Measurements from ENCODE around the gene COL13A1. TPM values are rescaled to one million over a fixed set of nuclear protein-coding genes. Genes with fewer than 3 reads are reported as not detected.

Gene COL13A1
- polyA plus RNA-seq, 1 of the 3 experiments (the other 2 are of a cell fraction), result 26.7 TPM

DNA sequence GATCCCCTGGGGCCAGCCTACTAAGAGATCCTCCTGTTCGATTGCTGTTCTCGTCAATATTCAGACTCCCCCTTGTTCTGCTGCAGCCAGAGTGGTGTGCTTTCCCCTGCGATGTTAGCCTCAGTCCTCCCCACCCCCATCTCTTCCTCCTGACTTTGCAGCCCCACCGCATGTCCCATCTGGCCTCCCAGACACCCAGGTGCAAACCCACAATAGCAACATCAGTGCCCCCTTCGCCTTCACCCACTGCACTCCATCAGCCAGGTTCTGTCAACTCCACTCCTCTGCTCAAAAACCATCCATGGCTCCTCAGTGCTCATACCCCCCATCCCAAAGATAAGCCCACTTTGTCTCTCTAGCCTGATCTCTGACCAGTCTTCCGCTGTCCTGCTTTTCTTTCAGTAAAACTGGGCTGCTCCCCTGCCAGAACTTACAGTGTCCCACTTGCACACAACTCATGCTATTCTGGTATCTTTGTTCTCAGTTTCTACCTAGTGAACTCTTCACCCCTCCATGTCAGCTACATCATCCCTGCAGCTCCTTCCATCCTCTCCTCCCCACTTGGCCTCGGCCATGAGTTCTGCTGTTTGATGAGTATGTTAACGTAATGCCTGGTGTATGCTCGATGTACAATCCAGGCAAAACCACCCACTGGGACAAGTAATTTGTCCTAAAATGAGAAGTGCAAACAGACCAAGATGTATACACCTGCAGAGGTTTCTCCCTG lies 26.6 kb downstream of the COL13A1 start:
- no peak for TF ChIP-seq TCF12 (IDR thresholded peaks at IDR 0.05)
- no peak for TF ChIP-seq JUND (IDR thresholded peaks at IDR 0.05)
- TF ChIP-seq SIN3A (IDR thresholded peaks at IDR 0.05; ENCODE audit: borderline replicate concordance, low read depth, low read length), result no peak
- Histone ChIP-seq H3K4me3 (ENCODE audit: low read depth in 2 of 2, low read length in 1 of 2) (no peak overlapping the region), H3K9ac (no peak overlapping the region), H2AFZ (ENCODE audit: low read depth) (no peak overlapping the region), H3K36me3 (replicated peaks in 1 of 2; ENCODE audit: control insufficient read depth in 1 of 2, insufficient read depth in 2 of 2, low read length in 1 of 2) (no peaks in the 10 kb centered on the region), H3K79me2 (ENCODE audit: insufficient read depth) (no peaks in the 10 kb centered on the region), H3K9me2 (no peaks in the 10 kb centered on the region), H3K27ac (ENCODE audit: low read depth in 2 of 2, low read length in 1 of 2) (no peak overlapping the region), H3K4me1 (ENCODE audit: control insufficient read depth in 1 of 2, insufficient read depth in 2 of 2, low read depth in 1 of 2, low read length in 1 of 2) (0 out of 4 replicates have a peak, but pooled peaks cover 0 to 7% of the 10 kb centered on the region in 2 experiments), H3F3A (replicated peaks; ENCODE audit: insufficient read depth) (peaks cover 4% of the 10 kb centered on the region), H3K4me2 (no peak overlapping the region), H3K9me3 (no peaks in the 10 kb centered on the region), H4K20me1 (ENCODE audit: insufficient read depth) (no peaks in the 10 kb centered on the region), H3K27me3 (ENCODE audit: insufficient read depth) (no peaks in the 10 kb centered on the region)
- POLR2A ChIA-PET, result no interaction called here
- DNase-seq, result no peak
- WGBS (ENCODE audit: low lambda C conversion rate), result 74% methylated on average over 9 of the region's 9 CpGs
- CTCF ChIA-PET, result interaction anchor here (1.2 to 1.8 kb wide), 5 partner anchors 9 to 112 kb away, joined by 3 to 7 read pairs (median 3); partner anchors contain the start of gene COL13A1

DNA sequence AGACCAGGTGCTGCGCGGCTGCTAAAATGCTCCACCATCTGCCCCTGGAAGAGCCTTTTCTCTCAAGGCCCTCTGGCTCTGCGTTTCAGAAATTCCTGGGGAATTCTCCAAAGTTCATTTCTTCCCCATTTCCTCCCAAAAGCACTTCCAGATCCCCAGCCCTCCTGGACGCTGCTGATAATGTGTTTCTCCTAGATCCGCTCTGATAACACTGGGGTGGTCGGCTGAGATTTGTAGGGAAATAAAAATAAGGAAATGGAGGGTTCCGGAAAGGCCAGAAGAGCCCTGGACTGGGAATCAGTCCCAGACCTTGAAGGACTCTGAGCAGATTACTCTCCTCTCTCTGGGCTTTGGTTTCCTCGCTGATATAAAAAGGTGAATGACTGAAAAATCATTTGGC lies 28.1 kb downstream of the COL13A1 start:
- no peaks in the 10 kb centered on the region for H3K27me3 ChIP-seq (ENCODE audit: insufficient read depth)
- CTCF ChIA-PET, result interaction anchor here (0.7 to 1.4 kb wide), 2 partner anchors 11 to 185 kb away, joined by 3 to 8 read pairs; no protein-coding TSS in a partner anchor
- H3K4me3 ChIP-seq (ENCODE audit: low read depth in 2 of 2, low read length in 1 of 2), result no peak overlapping the region
- H3K79me2 ChIP-seq (ENCODE audit: insufficient read depth), result no peaks in the 10 kb centered on the region
- H3K9me3 ChIP-seq, result no peaks in the 10 kb centered on the region
- TF ChIP-seq MEF2A (IDR thresholded peaks at IDR 0.05; ENCODE audit: borderline replicate concordance, low read depth), result no peak
- TF ChIP-seq, protein P1, sequence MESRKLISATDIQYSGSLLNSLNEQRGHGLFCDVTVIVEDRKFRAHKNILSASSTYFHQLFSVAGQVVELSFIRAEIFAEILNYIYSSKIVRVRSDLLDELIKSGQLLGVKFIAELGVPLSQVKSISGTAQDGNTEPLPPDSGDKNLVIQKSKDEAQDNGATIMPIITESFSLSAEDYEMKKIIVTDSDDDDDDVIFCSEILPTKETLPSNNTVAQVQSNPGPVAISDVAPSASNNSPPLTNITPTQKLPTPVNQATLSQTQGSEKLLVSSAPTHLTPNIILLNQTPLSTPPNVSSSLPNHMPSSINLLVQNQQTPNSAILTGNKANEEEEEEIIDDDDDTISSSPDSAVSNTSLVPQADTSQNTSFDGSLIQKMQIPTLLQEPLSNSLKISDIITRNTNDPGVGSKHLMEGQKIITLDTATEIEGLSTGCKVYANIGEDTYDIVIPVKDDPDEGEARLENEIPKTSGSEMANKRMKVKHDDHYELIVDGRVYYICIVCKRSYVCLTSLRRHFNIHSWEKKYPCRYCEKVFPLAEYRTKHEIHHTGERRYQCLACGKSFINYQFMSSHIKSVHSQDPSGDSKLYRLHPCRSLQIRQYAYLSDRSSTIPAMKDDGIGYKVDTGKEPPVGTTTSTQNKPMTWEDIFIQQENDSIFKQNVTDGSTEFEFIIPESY (IDR thresholded peaks at IDR 0.05; ENCODE audit: borderline replicate concordance, low read depth), result no peak
- no peak for TF ChIP-seq TAF1 (IDR thresholded peaks at IDR 0.05; ENCODE audit: borderline replicate concordance, low read depth, low read length)
- no peak for TF ChIP-seq JUND (IDR thresholded peaks at IDR 0.05)
- no peak for TF ChIP-seq NFIC (IDR thresholded peaks at IDR 0.05; ENCODE audit: borderline replicate concordance)
- no peak for TF ChIP-seq SIN3A (IDR thresholded peaks at IDR 0.05; ENCODE audit: borderline replicate concordance, low read depth, low read length)
- TF ChIP-seq NRF1 (IDR thresholded peaks at IDR 0.05; ENCODE audit: low read depth, low read length), result no peak
- no peak for TF ChIP-seq YY1 (IDR thresholded peaks at IDR 0.05; ENCODE audit: low read depth)
- no peak for TF ChIP-seq FOXM1 (IDR thresholded peaks at IDR 0.05; ENCODE audit: low read depth)
- no peak for TF ChIP-seq RAD21 (IDR thresholded peaks at IDR 0.05; ENCODE audit: low read length)
- TF ChIP-seq, protein P2, sequence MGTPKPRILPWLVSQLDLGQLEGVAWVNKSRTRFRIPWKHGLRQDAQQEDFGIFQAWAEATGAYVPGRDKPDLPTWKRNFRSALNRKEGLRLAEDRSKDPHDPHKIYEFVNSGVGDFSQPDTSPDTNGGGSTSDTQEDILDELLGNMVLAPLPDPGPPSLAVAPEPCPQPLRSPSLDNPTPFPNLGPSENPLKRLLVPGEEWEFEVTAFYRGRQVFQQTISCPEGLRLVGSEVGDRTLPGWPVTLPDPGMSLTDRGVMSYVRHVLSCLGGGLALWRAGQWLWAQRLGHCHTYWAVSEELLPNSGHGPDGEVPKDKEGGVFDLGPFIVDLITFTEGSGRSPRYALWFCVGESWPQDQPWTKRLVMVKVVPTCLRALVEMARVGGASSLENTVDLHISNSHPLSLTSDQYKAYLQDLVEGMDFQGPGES (IDR thresholded peaks at IDR 0.05; ENCODE audit: low read depth, low read length), result no peak
- TF ChIP-seq, protein P3, sequence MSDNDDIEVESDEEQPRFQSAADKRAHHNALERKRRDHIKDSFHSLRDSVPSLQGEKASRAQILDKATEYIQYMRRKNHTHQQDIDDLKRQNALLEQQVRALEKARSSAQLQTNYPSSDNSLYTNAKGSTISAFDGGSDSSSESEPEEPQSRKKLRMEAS (IDR thresholded peaks at IDR 0.05; ENCODE audit: low read depth), result no peak
- no peak for TF ChIP-seq EP300 (IDR thresholded peaks at IDR 0.05; ENCODE audit: borderline replicate concordance in 1 of 2, low read depth in 1 of 2, low read length in 1 of 2)
- no peak for DNase-seq
- 0 out of 4 replicates have a peak, but pooled peaks cover 0 to 7% of the 10 kb centered on the region in 2 experiments for H3K4me1 ChIP-seq (ENCODE audit: control insufficient read depth in 1 of 2, insufficient read depth in 2 of 2, low read depth in 1 of 2, low read length in 1 of 2)
- POLR2A ChIA-PET, result no interaction called here
- no peak overlapping the region for H3K9ac ChIP-seq
- no peaks in the 10 kb centered on the region for H3K9me2 ChIP-seq
- H4K20me1 ChIP-seq (ENCODE audit: insufficient read depth), result no peaks in the 10 kb centered on the region
- H3K4me2 ChIP-seq, result no peak overlapping the region
- H3K36me3 ChIP-seq (replicated peaks in 1 of 2; ENCODE audit: control insufficient read depth in 1 of 2, insufficient read depth in 2 of 2, low read length in 1 of 2), result no peaks in the 10 kb centered on the region
- no peak overlapping the region for H3K27ac ChIP-seq (ENCODE audit: low read depth in 2 of 2, low read length in 1 of 2)
- 85% methylated on average over 8 of the region's 8 CpGs for WGBS (ENCODE audit: low lambda C conversion rate)
- H3F3A ChIP-seq (replicated peaks; ENCODE audit: insufficient read depth), result peaks cover 4% of the 10 kb centered on the region
- no peak overlapping the region for H2AFZ ChIP-seq (ENCODE audit: low read depth)

Measured in SK-N-SH (cell line).